Measurements from ENCODE around the gene CYP2W1.
"Not testable (repeated sequence)": the region's sequence is repeated elsewhere in the genome, so short reads cannot be mapped to it uniquely, and the experiment has no call there.

CYP2W1 gene, protein sequence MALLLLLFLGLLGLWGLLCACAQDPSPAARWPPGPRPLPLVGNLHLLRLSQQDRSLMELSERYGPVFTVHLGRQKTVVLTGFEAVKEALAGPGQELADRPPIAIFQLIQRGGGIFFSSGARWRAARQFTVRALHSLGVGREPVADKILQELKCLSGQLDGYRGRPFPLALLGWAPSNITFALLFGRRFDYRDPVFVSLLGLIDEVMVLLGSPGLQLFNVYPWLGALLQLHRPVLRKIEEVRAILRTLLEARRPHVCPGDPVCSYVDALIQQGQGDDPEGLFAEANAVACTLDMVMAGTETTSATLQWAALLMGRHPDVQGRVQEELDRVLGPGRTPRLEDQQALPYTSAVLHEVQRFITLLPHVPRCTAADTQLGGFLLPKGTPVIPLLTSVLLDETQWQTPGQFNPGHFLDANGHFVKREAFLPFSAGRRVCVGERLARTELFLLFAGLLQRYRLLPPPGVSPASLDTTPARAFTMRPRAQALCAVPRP

DNA sequence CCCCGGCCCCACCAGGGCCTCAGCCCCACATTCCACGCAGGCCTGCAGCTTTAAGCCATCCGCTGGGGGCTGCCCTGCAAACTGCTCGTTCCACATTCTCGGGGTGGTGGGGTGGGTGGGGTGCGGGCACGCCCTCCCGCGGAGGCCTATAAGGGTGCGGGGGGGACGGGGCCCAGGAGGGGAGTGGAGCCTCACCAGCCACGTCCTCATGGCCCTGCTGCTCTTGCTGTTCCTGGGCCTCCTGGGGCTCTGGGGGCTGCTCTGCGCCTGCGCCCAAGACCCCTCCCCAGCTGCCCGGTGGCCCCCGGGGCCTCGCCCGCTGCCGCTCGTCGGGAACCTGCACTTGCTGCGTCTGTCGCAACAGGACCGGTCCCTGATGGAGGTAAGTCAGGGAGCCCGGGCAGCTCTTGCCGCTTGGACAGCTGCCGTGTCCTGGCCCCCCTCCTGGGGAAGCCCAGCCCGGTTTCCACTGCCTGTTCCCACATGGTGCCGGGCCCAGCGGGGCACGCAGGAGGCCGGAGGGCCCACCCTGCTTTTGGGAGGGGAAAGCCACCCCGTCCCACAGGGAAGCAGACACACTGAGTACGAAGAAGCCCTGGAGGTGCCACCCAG, at the start of gene CYP2W1:
TSS of gene CYP2W1 (plus strand) at position 178 of the 612 bp plus-strand sequence. CDS start at position 209, 31 bp downstream.
- no peak for DNase-seq (ENCODE audit: low spot score)

DNA sequence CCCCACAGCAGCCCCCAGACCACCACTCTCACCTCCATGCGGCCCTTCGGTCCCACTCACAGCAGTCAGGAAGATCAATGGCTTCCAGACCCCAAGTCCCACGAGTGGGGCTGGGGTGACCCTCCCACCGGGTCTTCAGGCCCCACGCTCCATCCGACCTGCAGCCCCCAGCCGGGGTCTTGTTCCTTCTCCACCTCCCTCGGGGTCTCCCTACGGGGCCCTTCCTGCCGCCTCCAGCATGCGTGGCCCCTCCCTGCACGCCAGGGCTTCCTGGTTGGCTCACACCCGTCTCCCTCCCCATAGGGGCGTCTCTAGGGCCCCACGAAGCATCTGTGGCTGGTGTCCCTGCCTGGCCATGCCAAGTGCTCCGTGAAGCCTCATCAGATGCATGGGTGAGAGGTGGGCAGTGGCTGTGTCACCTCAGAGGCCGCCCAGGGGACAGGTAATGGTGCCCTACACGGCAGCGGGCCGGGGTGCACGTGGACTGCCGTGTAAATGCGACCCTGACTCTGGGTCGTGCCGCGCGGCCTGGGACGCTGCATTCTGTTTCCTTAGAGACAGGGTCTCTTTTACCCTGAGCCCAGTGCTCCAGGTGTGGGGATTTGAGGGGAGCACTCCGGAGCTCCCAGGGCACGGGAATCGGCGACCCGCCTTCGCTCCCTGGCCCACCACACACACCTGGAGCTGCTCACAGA, 48.4 kb upstream of the CYP2W1 start:
- no peak for DNase-seq (ENCODE audit: low spot score)

DNA sequence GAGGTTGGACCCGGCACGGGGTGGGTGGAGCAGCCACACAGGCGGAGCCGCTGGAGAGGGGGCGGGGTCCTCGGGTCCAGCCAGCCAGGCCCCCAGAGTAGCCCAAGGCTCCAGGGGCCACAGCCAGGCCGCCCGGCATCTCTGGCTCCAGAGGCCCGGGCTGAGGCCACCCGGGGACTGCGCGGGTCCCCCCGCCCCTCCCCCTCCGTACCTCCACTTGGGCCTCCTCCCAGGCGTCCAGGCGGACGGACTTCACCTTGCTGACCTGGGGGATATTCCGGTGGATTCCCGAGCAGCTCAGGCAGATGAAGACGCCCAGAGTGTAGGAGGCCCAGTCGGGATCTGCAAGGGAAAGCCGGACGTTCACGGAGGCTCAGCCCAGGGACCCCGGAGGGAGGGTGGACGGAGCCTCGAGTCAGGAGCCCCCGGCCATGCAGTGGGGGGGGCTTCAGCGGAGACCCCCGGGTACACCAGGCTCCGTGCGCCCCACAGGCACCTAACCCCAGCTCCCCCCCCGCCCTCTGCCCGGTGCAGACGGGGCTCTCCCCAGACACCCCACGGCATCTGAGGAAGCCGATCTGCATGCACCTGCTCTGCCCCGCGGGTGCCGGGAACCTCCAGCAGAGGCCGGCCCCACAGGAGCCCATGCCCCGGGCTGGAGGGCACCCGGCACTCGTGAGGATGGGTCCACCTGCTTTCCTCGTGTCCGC, 47.7 kb upstream of the CYP2W1 start:
- DNase-seq (ENCODE audit: low spot score), result no peak

DNA sequence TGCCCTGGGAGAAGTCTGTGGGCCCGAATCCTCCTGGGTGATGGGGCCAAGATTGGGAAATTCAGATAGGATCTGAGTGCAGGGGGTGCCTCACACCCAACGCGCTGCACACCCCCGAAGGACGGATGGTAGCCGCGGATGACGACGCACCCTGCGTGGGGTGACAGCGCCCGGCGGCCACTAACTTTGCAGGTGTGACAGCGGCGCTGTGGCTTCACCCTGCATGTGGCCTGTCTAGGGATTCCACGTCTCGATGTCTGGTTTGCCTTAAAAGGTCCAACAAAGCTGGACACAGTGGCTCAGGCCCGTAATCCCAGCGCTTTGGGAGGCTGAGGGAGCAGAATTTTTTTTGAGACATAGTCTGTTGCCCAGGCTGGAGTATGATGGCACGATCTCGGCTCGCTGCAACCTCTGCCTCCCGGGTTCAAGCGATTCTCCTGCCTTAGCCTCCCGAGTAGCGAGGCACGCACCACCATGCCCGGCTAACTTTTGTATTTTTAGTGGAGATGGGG, 47.1 kb upstream of the CYP2W1 start:
- no peak for DNase-seq (ENCODE audit: low spot score)

DNA sequence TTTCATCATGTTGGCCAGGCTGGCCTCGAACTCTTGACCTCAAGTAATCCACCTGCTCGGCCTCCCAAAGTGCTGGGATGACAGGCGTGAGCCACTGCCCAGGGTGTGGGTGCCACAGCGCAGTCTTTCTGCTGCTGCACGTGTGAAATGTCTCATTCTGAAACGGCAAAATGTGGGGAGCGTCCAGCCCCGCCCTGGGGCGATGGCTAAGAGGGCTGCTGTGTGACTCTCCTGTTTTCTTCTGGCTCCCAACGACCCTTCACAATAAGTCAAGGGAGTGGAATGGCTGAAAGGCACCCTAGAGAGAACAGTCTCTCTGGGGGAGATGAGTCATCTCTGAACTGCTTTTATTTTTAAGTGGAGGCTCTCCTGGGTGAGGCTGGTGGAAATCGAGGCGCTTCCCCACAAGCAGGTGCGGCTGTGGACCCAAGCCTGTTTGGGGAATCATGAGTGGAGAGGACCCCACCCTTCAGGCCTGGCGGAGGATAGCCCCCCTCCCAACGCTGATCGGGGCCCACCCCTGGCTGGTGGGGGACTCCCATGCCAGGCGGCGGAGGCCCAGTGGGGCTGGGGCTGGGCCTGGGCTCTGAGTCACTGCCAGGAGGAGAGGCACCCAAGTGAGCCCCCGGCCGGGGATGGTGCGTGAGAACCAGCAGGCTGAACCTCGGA, 46.5 kb upstream of the CYP2W1 start:
- DNase-seq (ENCODE audit: low spot score), result no peak

DNA sequence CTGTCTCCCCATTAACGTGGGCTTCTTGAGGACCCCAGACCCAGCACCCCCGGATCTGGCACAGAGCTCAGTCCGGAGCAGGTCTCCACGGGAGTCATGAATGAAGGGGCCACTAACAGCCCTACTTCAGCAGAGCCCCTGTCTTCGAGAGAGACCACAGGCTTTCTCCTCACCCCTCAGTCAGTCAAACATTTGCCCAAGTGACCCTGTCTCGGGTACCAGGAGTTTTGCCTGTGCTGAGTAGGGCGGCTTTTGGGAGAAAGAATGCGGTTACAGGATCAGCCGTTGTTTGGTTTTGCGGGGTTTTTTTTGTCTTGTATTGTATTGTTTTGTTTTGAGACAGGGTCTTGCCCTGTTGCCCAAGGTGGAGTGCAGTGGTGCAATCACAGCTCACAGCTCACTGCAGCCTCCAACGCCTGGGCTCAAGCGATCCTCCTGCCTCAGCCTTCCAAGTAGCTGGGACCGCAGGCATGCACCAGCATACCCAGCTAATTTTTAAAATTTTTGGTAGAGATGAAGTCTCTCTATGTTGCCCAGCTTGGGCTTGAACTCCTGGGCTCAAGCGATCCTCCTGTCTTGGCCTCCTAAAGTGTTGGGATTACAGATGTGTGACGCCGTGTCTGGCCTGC, 45.0 kb upstream of the CYP2W1 start:
- DNase-seq (ENCODE audit: low spot score), result no peak

DNA sequence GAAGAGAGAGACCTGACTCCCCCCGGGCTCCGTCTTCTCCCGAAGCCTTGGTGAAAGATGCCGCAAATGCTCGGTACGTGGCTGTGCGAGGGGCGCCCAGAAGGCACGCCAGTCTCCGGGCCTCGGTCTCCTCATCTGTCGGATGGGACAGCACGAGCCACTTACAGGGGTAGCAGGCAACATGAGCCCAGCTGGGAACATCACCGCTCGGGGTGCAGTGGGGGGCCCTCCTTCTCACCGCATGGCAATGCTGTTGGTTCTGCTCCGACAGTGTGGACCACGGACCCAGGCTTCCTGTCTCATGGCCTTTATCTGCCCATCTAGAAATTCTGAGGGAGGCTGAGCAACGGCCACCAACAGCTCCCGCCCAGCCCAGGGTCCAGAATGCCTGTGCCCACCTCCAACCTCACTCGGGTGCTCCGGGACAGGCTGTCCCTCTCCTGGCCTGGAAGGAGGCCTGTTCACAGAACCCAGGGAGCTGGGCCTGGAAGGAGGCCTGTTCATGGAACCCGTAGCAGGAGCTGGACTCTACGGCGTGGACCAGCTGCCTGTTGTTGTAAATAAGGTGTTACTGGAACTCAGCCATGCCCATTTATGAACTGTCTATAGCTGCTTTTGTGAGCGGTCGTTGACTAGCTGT, 44.3 kb upstream of the CYP2W1 start:
- DNase-seq (ENCODE audit: low spot score), result no peak

DNA sequence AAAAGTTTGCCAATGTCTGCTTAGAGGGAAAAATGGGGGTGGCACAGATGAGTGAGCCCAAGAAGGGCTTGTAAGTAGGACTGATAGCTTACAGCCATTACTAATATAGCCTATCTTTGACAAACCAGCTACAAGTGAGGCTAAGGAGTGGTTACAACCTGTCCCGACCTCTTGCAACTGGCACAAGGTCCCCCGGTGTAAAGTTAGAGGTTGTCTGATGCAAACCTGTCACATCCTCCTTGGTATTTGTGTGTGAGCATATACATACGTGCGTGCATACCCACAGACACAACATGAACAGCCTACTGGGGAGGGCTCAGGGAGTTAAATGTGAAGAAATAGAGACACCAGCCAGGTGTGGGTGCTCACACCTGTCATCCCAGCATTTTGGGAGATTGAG, 43.1 kb upstream of the CYP2W1 start:
- DNase-seq (ENCODE audit: low spot score), result no peak

DNA sequence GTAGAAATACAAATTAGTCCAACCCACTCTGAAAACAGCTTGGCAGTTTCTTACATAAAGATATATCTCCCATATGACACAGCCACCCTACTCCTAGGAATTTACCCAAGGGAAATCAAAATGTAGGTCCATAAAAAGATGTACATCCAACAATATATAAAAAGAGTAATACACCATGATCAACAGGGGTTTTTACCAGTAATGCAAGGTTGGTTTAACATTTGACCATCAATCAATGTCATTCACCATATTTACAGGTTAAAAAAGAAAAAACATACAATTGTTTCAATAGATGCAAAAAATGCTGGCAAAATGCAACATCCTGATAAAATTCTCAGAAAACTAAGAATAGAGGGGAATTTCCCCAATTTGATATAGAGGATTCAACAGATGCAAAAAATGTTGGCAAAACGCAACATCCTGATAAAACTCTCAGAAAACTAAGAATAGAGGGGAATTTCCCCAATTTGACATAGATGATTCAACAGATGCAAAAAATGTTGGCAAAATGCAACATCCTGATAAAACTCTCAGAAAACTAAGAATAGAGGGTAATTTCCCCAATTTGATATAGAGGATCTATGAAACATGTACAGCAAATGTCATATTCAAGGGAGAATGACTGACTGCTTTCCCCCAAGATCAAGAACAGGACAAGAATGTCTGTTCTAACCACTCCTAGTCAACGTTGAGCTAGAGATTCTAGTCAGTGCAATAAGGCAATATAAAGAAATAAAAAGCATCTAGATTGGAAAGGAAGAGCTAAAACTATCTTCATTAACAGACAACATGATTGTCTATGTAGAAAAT, 42.2 kb upstream of the CYP2W1 start:
- no peak for DNase-seq (ENCODE audit: low spot score)

DNA sequence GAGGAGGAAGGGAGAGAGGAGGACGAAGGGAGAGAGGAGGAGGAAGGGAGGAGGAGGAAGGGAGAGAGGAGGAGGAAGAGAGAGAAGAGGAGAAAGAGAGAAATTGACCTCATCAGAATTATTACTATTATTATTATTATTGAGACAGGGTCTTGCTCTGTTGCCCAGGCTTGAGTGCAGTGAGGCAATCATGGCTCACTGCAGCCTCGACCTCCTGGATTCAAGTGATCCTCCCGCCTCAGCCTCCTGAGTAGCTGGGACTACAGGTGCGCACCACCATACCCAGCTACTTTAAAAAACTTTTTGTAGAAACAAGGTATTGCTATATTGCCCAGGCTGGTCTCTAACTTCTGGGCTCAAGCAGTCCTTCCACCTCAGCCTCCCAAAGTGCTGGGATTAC, 39.2 kb upstream of the CYP2W1 start:
- DNase-seq (ENCODE audit: low spot score), result not testable (repeated sequence)

DNA sequence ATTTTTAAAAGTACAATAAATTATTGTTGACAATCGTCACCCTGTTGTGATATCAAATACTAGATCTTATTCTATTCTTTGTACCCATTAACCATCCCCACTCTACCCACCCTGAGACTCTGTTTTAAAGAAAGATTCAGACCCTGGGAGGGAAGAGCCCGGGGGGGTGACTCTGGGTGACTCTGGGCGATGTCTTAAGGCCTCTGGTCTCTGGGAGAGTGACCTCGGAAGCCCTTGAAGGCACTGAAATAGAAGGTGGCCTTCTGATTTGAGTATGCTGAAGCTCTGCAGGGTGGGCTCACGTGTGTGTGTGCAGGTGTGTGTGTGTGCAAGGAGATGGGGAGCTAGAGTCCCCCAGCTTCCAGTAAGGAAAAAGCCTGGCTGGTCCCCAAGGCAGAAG, 38.2 kb upstream of the CYP2W1 start:
- no peak for DNase-seq (ENCODE audit: low spot score)

DNA sequence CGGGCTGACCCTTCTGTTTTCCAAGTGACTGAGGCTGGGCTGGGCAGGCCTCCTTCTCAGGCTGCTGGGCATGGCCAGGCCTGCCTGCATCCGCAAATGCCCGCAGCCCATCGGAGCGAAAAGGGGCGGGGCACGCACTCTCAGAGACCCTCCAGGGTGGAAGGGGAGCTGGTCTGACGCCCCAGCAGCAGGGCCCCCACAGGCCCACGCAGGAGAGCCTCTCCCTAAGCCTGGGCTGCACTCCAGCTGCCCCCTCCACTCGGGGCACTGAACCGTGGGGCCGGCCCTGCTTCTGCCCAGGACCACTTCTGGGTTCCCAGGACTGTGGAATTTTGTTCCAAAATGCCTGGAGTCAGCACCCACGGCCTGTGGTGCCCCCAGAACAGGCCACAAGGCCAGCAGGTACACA, 37.8 kb upstream of the CYP2W1 start:
- no peak for DNase-seq (ENCODE audit: low spot score)

DNA sequence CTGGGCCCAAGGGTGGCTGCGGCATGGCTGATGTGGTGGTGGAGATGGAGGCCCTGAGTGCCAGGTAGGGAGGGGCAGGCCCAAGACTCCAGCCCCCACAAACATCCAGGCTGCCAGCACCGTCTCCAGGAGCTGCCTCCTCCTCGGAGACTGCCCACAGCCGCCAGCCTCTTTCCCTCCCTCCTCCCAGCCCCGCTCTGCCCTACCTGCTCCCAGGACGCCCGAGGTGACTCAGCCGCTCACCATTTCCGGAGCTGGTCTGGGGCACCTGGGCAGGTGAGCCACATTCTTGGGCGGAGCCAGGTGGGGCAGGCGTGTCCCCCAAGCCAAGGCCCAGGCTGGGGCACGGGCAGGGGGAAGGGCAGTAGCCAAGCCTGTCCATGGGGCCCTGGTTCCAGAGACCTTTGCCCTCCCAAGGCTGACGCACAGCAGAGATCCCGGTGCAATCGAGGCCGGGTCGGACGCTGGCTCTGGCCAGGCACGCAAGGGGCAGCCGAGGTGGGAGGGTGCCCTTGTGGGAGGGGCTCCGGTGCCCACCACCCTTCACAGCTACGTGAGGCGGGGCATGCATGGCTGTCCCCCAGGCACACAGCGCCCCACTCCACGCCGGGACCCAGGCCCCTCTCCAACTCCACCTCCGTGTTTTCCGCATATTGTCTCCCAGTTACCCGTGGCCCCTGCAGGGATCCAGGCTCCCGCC, 37.3 kb upstream of the CYP2W1 start:
- no peak for DNase-seq (ENCODE audit: low spot score)

DNA sequence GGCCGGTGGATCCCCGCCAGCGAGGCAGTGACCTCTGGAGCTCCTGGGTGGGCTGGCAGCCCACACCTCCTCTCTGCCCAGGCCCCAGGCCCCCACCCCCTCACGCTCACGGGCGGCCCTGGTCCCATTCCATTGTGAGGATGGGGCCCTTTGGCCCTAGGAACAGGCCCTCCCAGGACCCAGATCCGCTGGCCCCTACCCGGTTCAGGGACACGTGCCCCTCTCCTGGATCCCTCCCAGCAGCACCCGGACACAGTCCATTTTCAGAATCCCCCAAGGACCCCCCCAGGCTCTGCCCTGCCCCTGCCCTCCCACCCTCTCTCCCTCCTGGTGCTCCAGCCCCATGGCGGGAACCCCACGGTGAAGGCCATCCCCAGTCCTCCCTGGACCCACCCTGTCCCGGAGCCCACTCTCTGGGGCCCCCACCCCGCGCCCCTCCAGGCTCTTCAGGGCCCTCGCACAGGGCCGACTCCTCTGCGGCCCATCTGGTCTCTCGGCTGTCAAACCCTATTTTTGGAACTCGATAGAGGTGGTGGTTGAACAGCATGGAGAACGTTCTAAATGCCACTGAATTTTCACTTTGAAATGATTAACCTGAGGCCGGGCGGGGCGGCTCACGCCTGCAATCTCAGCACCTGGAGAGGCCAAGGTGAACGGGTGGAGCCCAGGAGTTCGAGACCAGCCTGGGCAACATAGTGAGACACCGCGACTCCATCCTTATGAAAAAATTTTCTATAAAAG, 36.6 kb upstream of the CYP2W1 start:
- no peak for DNase-seq (ENCODE audit: low spot score)

DNA sequence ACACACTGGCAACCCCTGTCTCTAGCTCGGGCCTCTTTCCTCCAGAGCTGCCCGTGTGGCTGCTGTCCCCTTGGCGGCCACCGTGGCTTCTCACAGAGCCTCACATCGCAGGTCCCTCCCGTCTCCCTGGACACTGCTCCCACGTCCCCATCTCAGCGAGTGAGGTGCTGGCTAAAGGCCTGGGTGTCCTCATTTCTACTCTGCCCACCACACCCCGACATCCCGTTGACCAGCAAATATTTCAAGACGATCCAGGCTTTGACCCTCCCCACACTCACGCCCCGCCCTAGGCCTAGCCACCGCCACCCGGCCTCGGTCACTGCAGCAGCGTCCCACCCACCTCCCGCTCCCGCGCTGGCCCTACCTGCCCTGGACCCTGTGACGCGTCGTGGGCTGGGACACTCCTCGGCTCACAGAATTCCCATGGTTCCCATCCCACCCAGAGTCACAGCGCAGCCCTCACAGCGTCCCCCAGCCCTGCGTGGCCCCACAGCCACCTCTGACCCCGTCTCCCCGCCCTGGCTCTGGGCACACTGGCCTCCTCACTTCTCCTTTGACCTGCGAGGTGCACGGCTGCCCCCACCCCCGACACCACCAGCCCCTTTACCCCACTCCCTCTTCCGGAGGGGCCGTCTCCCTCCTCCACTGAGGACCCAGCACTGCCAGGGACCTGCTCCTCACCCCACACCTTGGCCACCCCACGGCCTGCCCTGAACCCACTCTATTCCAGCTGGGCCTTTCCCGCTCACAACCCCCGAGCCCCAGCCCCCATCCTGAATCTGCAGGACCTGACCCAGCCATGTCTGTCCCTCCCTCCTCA, 35.4 kb upstream of the CYP2W1 start:
- no peak for DNase-seq (ENCODE audit: low spot score)

DNA sequence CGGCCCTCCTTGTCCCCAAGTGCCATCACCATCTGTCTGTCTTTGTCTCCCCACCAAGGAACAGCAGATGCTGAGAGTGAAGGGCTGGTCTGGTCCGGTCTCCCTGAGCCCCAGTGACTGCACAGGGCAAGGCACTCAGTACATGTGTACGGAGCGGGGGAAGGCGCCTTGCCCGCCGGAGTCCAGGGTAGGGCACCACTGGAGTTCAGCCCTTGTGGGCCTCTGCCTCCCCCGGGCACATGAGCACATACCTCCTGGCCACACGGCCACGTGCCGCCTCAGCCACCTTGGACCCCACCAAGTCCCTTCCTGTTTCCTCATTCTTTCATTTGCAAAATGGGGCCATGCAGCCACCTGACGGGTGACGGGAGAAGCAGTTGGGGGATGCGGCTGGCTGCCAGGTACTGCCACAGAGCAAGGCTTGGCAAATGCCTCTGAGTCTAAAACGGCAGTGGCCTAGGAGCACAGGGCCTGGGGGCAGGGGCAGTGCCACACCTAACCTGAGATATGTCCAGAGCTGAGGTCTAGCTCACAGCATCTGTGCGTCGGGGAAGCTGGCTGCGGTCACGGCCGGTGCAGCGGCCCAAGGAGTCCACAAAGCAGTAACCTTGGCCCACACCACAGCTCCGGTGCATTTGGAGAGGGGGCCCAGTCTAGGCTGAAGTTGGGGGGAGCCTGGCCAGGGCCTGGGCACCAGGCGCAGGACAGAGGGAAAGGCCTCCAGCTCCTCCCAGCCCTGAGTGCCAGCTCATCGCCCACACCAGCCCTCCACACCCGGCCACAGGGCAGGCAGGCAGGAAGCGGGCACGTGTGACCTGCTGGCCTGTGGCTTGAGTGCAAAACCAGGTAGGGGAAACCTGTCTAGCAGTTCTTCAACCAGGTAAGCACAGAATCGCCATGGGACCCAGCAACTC, 33.7 kb upstream of the CYP2W1 start:
- no peak for DNase-seq (ENCODE audit: low spot score)
